H1 (cell line): ENCODE measurements around the gene FHOD1. TPM values are rescaled to one million over a fixed set of nuclear protein-coding genes. Genes with fewer than 3 reads are reported as not detected.
A peak's percentile ranks its signal among the peaks of the same experiment; 100 is the strongest.

Experiments used
- CTCF ChIA-PET: fragments of 300-600 bp; sonication (Branson Sonifier 250); formaldehyde crosslinking; loops from one replicate; lab custom pipeline; 2021; ENCODE audit not compliant: partially characterized antibody; lab: Charles Lee
- POLR2A ChIA-PET: fragments of 300-600 bp; sonication (Branson Sonifier 250); formaldehyde crosslinking; loops from one replicate; lab custom pipeline; 2021; ENCODE audit warnings: inconsistent platforms; ENCODE audit not compliant: partially characterized antibody; lab: Charles Lee
- DNase-seq, 2 experiments: peaks; one replicate each; pipeline versions ENCODE4 v3.0.0 to v3.0.0-alpha.2; 2010 to 2022; ENCODE audit warnings: low spot score in 2 of 2, low read depth in 1 of 2, mixed read lengths in 1 of 2
- FAIRE-seq: peaks from 2 replicates; lab custom pipeline; 2011; peaks lifted over from hg19 to GRCh38; lab: Jason Lieb, UNC
- H2AFZ ChIP-seq: 2 replicates; pipeline ENCODE4 v1.8.1; 2012; ENCODE audit warnings: low read length, inconsistent platforms
- H2AK5ac ChIP-seq: 2 replicates; pipeline ENCODE4 v1.6.1; 2013; ENCODE audit warnings: low read depth, low read length
- H2BK120ac ChIP-seq: replicated peaks from 2 replicates; pipeline ENCODE3; 2013; ENCODE audit warnings: low read depth, low read length, inconsistent platforms
- H2BK12ac ChIP-seq: 2 replicates; pipeline ENCODE4 v1.6.1; 2013; ENCODE audit warnings: low read depth, low read length
- H2BK15ac ChIP-seq: 2 replicates; pipeline ENCODE4 v1.6.1; 2013; ENCODE audit warnings: low read length
- H2BK20ac ChIP-seq: 2 replicates; pipeline ENCODE4 v1.6.1; 2013; ENCODE audit warnings: low read length
- H2BK5ac ChIP-seq: 2 replicates; pipeline ENCODE4 v1.6.1; 2013; ENCODE audit warnings: low read depth, low read length
- H3K14ac ChIP-seq: 2 replicates; pipeline ENCODE4 v1.6.1; 2013; ENCODE audit warnings: inconsistent platforms; ENCODE audit not compliant: insufficient read length
- H3K18ac ChIP-seq: 2 replicates; pipeline ENCODE4 v1.6.1; 2013; ENCODE audit warnings: low read length; ENCODE audit errors: extremely low read depth
- H3K23ac ChIP-seq: 2 replicates; pipeline ENCODE4 v1.6.1; 2013; ENCODE audit warnings: inconsistent platforms; ENCODE audit not compliant: insufficient read length
- H3K23me2 ChIP-seq: 2 replicates; pipeline ENCODE4 v1.6.1; 2013; ENCODE audit warnings: low read depth, low read length
- H3K27ac ChIP-seq: 2 replicates; pipeline ENCODE4 v1.6.1; 2011; ENCODE audit warnings: low read depth, low read length, inconsistent platforms
- H3K27me3 ChIP-seq, 4 experiments: replicated peaks in 1 of 4; 1 replicate in 1 of 4; 2 replicates in 3 of 4; pipeline versions ENCODE4 v1.6.1 to v1.8.1; 2011 to 2013; ENCODE audit warnings: low read length in 3 of 4, mild to moderate bottlenecking in 3 of 4, inconsistent platforms in 2 of 4, mixed read lengths in 2 of 4, moderate library complexity in 1 of 4; ENCODE audit not compliant: control insufficient read depth in 3 of 4, insufficient read depth in 3 of 4; ENCODE audit errors: extremely low read depth in 1 of 4
- H3K36me3 ChIP-seq, 4 experiments: 2 replicates each; pipeline versions ENCODE4 v1.6.1 to v1.8.1; 2011 to 2013; ENCODE audit warnings: mild to moderate bottlenecking in 4 of 4, low read length in 3 of 4, moderate library complexity in 2 of 4, control low read depth in 1 of 4, inconsistent platforms in 1 of 4; ENCODE audit not compliant: insufficient read depth in 4 of 4, control insufficient read depth in 2 of 4
- H3K4ac ChIP-seq: replicated peaks from 2 replicates; pipeline ENCODE3; 2013; ENCODE audit warnings: low read length, low read depth, mixed read lengths, inconsistent platforms; ENCODE audit not compliant: insufficient read length
- H3K4me1 ChIP-seq, 4 experiments: replicated peaks in 1 of 4; 1 replicate in 1 of 4; 2 replicates in 3 of 4; pipeline versions ENCODE4 v1.6.1 to v1.8.1; 2011 to 2013; ENCODE audit warnings: low read length in 3 of 4, inconsistent platforms in 2 of 4, mixed read lengths in 1 of 4; ENCODE audit not compliant: insufficient read depth in 4 of 4, control insufficient read depth in 3 of 4
- H3K4me2 ChIP-seq, 2 experiments: 2 replicates each; pipeline versions ENCODE4 v1.6.1 to v1.8.1; 2011 to 2013; ENCODE audit warnings: low read depth in 2 of 2, low read length in 2 of 2, control low read depth in 1 of 2, inconsistent platforms in 1 of 2, mild to moderate bottlenecking in 1 of 2; ENCODE audit not compliant: insufficient read depth in 1 of 2
- H3K4me3 ChIP-seq, 4 experiments: fragments of 200-600, 300-600 bp in 1 of 4; sonication (generic), shearing (Covaris generic), sonication (Bioruptor Twin) in 1 of 4; 2 replicates each; pipeline versions ENCODE4 v1.5.1 to v1.8.1; 2011 to 2016; ENCODE audit warnings: low read length in 4 of 4, low read depth in 3 of 4, control low read depth in 2 of 4, inconsistent platforms in 2 of 4, mild to moderate bottlenecking in 2 of 4, mixed read lengths in 1 of 4, moderate library complexity in 1 of 4; ENCODE audit not compliant: insufficient read depth in 2 of 4; ENCODE audit errors: extremely low read depth in 1 of 4
- H3K56ac ChIP-seq: replicated peaks from 2 replicates; pipeline ENCODE3; 2013; ENCODE audit warnings: low read depth, mild to moderate bottlenecking, mixed read lengths, low read length, inconsistent platforms; ENCODE audit not compliant: insufficient read length
- H3K79me1 ChIP-seq: 2 replicates; pipeline ENCODE4 v1.6.1; 2013; ENCODE audit warnings: low read depth, low read length, control low read depth
- H3K79me2 ChIP-seq, 2 experiments: 2 replicates each; pipeline versions ENCODE4 v1.6.1 to v1.8.1; 2012 to 2013; ENCODE audit warnings: low read length in 2 of 2, mild to moderate bottlenecking in 2 of 2, inconsistent platforms in 1 of 2; ENCODE audit not compliant: insufficient read depth in 2 of 2, control insufficient read depth in 1 of 2
- H3K9ac ChIP-seq, 4 experiments: replicated peaks in 1 of 4; 1 replicate in 1 of 4; 2 replicates in 3 of 4; pipeline versions ENCODE4 v1.6.1 to v1.8.1; 2011 to 2013; ENCODE audit warnings: low read depth in 3 of 4, low read length in 3 of 4, control low read depth in 2 of 4, mild to moderate bottlenecking in 2 of 4, moderate library complexity in 2 of 4, inconsistent platforms in 1 of 4; ENCODE audit errors: extremely low read depth in 1 of 4
- H3K9me3 ChIP-seq, 2 experiments: 2 replicates each; pipeline versions ENCODE4 v1.6.1 to v1.8.1; 2012 to 2013; ENCODE audit warnings: mild to moderate bottlenecking in 2 of 2, moderate library complexity in 2 of 2, control low read depth in 1 of 2, inconsistent platforms in 1 of 2, low read depth in 1 of 2, low read length in 1 of 2, mixed read lengths in 1 of 2; ENCODE audit not compliant: insufficient read depth in 2 of 2
- H4K20me1 ChIP-seq, 2 experiments: replicated peaks in 1 of 2; 2 replicates each; pipeline versions ENCODE3 to v1.8.1; 2011 to 2013; ENCODE audit warnings: inconsistent platforms in 2 of 2, low read length in 2 of 2, mild to moderate bottlenecking in 1 of 2; ENCODE audit not compliant: insufficient read depth in 2 of 2, control insufficient read depth in 1 of 2
- H4K5ac ChIP-seq: 2 replicates; pipeline ENCODE4 v1.6.1; 2013; ENCODE audit warnings: low read length, low read depth, mixed read lengths, inconsistent platforms; ENCODE audit not compliant: insufficient read length
- H4K8ac ChIP-seq: 2 replicates; pipeline ENCODE4 v1.8.0; 2013; ENCODE audit warnings: mild to moderate bottlenecking, moderate library complexity, low read length, inconsistent platforms; ENCODE audit not compliant: insufficient read depth; ENCODE audit errors: extremely low read depth
- H4K91ac ChIP-seq: replicated peaks from 2 replicates; pipeline ENCODE3; 2013; ENCODE audit warnings: low read length, mixed read lengths, inconsistent platforms; ENCODE audit not compliant: insufficient read length
- ATF3 ChIP-seq: IDR thresholded peaks from 2 replicates; pipeline ENCODE4 v1.6.1; 2011; ENCODE audit warnings: low read depth, mild to moderate bottlenecking, low read length; ENCODE audit not compliant: insufficient read depth
- CREB1 ChIP-seq: IDR thresholded peaks from 2 replicates; pipeline ENCODE4 v1.6.1; 2012; ENCODE audit warnings: inconsistent platforms
- CTCF ChIP-seq, 3 experiments: IDR thresholded peaks; 1 replicate in 2 of 3; 2 replicates in 1 of 3; pipeline versions ENCODE4 v1.5.1 to v1.6.1; 2011; ENCODE audit warnings: low read length in 3 of 3, mild to moderate bottlenecking in 3 of 3, inconsistent platforms in 2 of 3, low read depth in 1 of 3, moderate library complexity in 1 of 3; ENCODE audit not compliant: insufficient read depth in 1 of 3; ENCODE audit errors: control extremely low read depth in 1 of 3
- GABPA ChIP-seq: IDR thresholded peaks from 2 replicates; pipeline ENCODE4 v1.6.1; 2011; ENCODE audit warnings: mild to moderate bottlenecking, low read length, moderate library complexity, borderline replicate concordance; ENCODE audit not compliant: insufficient read depth
- JUN ChIP-seq: IDR thresholded peaks from 2 replicates; pipeline ENCODE4 v1.6.1; 2011; ENCODE audit warnings: low read depth, mild to moderate bottlenecking, improper control_type of control experiment, low read length
- PHF8 ChIP-seq: fragments of 200-600 bp; sonication (generic); conservative IDR thresholded peaks from 2 replicates; pipeline ENCODE4 v1.7.1; 2012; ENCODE audit warnings: low read depth, mild to moderate bottlenecking, inconsistent platforms, low read length, moderate library complexity
- SP1 ChIP-seq: IDR thresholded peaks from 2 replicates; pipeline ENCODE4 v1.6.1; 2011; ENCODE audit warnings: low read depth, low read length
- TCF12 ChIP-seq: IDR thresholded peaks from 2 replicates; pipeline ENCODE4 v1.6.1; 2011; ENCODE audit warnings: low read depth, mild to moderate bottlenecking, low read length
- WGBS, 2 experiments: shearing (Covaris generic) in 1 of 2; methylation state at CpG; one replicate each; pipeline versions ENCODE4 v1.1.6 to v1.1.7; 2013 to 2015; ENCODE audit warnings: low lambda C conversion rate in 2 of 2, mixed read lengths in 2 of 2, inconsistent platforms in 1 of 2, low coverage in 1 of 2, missing lambda C conversion rate in 1 of 2; ENCODE audit not compliant: insufficient replicate concordance in 2 of 2, insufficient coverage in 1 of 2, insufficient read length in 1 of 2; ENCODE audit errors: extremely low coverage in 1 of 2, missing lambda C conversion rate in 1 of 2; 5-methylcytosine and 5-hydroxymethylcytosine counted together
- polyA plus RNA-seq, 7 experiments: library from polyadenylated mRNA; depleted of rRNA in 3 of 7; stranded (reverse) in 5 of 7; unstranded in 2 of 7; fragments of >200 nt in 5 of 7; fragments of 200-250 nt in 2 of 7; gene quantifications; 1 replicate in 5 of 7; 2 replicates in 1 of 7; 4 replicates in 1 of 7; pipeline versions ENCODE4 v1.2.1 to v1.2.3, GENCODE V29; 2011 to 2013; ENCODE audit warnings: missing spikeins in 2 of 7, mixed read lengths in 2 of 7
- total RNA-seq: library from RNA; stranded (reverse); fragmentation: NEBNext Ultra II Directional; extraction: Animal tissue kit (Norgen Biotek cat#: 25700); gene quantifications from 2 replicates; pipeline ENCODE4 v1.2.1, GENCODE V29; 2021

FHOD1 gene
- total and polyA plus RNA-seq, 2 of the 8 experiments (the other 6 are each of a cell fraction or from before 2014, with no cell fraction given) = 31.3 to 60.7 TPM

GRCh38 chr16:67246081-67246755, 1.1 kb downstream of the FHOD1 start:
- CTCF ChIA-PET = interaction anchor here (0.6 to 2.1 kb wide), 27 partner anchors 8 to 181 kb away, joined by 3 to 12 read pairs (median 4); partner anchors contain the start of genes B3GNT9, ELMO3, KCTD19 and LRRC36
- Histone ChIP-seq H3K79me2 (peaks cover 0 to 21% of the 10 kb centered on the region in 2 experiments; a peak in 2 of 4 replicates), H3K27me3 (peaks cover 0 to 21% (median 13%) of the 10 kb centered on the region in 4 experiments; a peak in 5 of 7 replicates), H3K4me2 (peak overlapping the region; percentile 92 to 95), H3K56ac (peak overlapping the region; percentile 77), H2BK120ac (no peak overlapping the region), H2AFZ (no peak overlapping the region), H2BK20ac (no peak overlapping the region), H3K79me1 (peaks cover 16% of the 10 kb centered on the region), H2BK15ac (no peak overlapping the region), H2BK5ac (peak overlapping the region; percentile 96), H3K4me1 (peaks cover 14 to 35% (median 16%) of the 10 kb centered on the region in 4 experiments), H3K9ac (peak overlapping the region in 3 of 4 experiments; percentile 52 to 74 (median 55); a peak in 5 of 7 replicates), H3K27ac (peak overlapping the region; percentile 85), H3K18ac (peak overlapping the region; percentile 90), H3K9me3 (no peaks in the 10 kb centered on the region), H3K4me3 (peak overlapping the region; percentile 67 to 87 (median 70)), H3K23me2 (peaks cover 12% of the 10 kb centered on the region; the same call in 1 of the 2 replicates), H2BK12ac (no peak overlapping the region), H4K5ac (peak overlapping the region; percentile 69), H4K20me1 (no peaks in the 10 kb centered on the region), H4K8ac (peak overlapping the region; percentile 87), H3K4ac (peak overlapping the region; percentile 62), H2AK5ac (no peak overlapping the region), H3K36me3 (no peaks in the 10 kb centered on the region), H4K91ac (peak overlapping the region; percentile 57), H3K14ac (no peak overlapping the region), H3K23ac (no peak overlapping the region)
- 2% methylated on average over 33 of the region's 48 CpGs; no CpG with 5 or more reads in 1 of the 2 experiments for WGBS, 2 experiments
- POLR2A ChIA-PET = interaction anchor here (0.7 to 6.8 kb wide), 17 partner anchors 12 to 180 kb away, joined by 3 to 111 read pairs (median 4); partner anchors contain the start of genes ELMO3 and TMEM208
- FAIRE-seq (no peak), DNase-seq (peak in 1 of 2 experiments; percentile 93)
- TF ChIP-seq PHF8 (peak; percentile 76), ATF3 (no peak), CREB1 (0 out of 2 replicates have a peak, but pooled peaks have one; percentile 13), SP1 (peak; percentile 28; the same call in 1 of the 2 replicates), TCF12 (0 out of 2 replicates have a peak, but pooled peaks have one; percentile 4), CTCF (IDR thresholded peaks at IDR 0.05; ENCODE audit: control extremely low read depth in 1 of 3, insufficient read depth in 1 of 3, low read depth in 1 of 3, low read length in 3 of 3) (peak; percentile 47 to 61 (median 50)), GABPA (0 out of 2 replicates have a peak, but pooled peaks have one; percentile 33), JUN (no peak)
